Cardiac muscle cell (in vitro differentiated cells and primary cell): ENCODE results near the gene TMEM132D. TPM values are rescaled to one million over a fixed set of nuclear protein-coding genes. Genes with fewer than 3 reads are reported as not detected.

Experiments used
- DNase-seq, 2 donors: peaks; one replicate each; pipeline versions ENCODE4 v3.0.0 to v3.0.0-alpha.2; 2010 to 2017; ENCODE audit warnings: low read depth in 1 of 2, low spot score in 1 of 2
- H3K27ac ChIP-seq: fragments of 200-600 bp; sonication (generic); 2 replicates; pipeline ENCODE4 v1.5.1; 2016
- H3K27me3 ChIP-seq: fragments of 200-600 bp; sonication (generic); 2 replicates; pipeline ENCODE4 v1.6.0; 2016; ENCODE audit warnings: control low read depth
- H3K36me3 ChIP-seq: fragments of 200-600 bp; sonication (generic); 2 replicates; pipeline ENCODE4 v1.5.1; 2016; ENCODE audit warnings: control low read depth
- H3K4me1 ChIP-seq: fragments of 200-600 bp; sonication (generic); 2 replicates; pipeline ENCODE4 v1.8.1; 2017; ENCODE audit warnings: low read depth, mild to moderate bottlenecking, mixed run types
- H3K4me3 ChIP-seq: fragments of 200-600 bp; sonication (generic); 2 replicates; pipeline ENCODE4 v1.5.1; 2016; ENCODE audit warnings: mild to moderate bottlenecking
- H3K9me3 ChIP-seq: fragments of 200-600 bp; sonication (generic); 2 replicates; pipeline ENCODE4 v1.5.1; 2017; ENCODE audit warnings: low read depth, mild to moderate bottlenecking, control low read depth
- CTCF ChIP-seq: IDR thresholded peaks from 2 replicates; pipeline ENCODE4 v1.5.1; 2012; ENCODE audit warnings: low read depth, mild to moderate bottlenecking, low read length
- polyA plus RNA-seq: library from polyadenylated mRNA; unstranded; fragments of >200 nt; fragmentation: Nextera tagmentation; extraction: Ambion mirVana; gene quantifications from 2 replicates; pipeline ENCODE4 v1.2.1, GENCODE V29; 2016
- total RNA-seq: library from RNA; depleted of rRNA; stranded (reverse); fragments of >200 nt; gene quantifications from 2 replicates; pipeline ENCODE4 v1.2.3, GENCODE V29; 2016

The TMEM132D gene
- total and polyA plus RNA-seq, 2 experiments from 2014 or later: 0.03 TPM; not detected in 1

- no peaks in the 10 kb centered on the region for H3K9me3 ChIP-seq
- H3K36me3 ChIP-seq: no peaks in the 10 kb centered on the region
- H3K27ac ChIP-seq: no peak overlapping the region
- no peak overlapping the region for H3K4me3 ChIP-seq
- H3K27me3 ChIP-seq: peaks cover 34% of the 10 kb centered on the region
- TF ChIP-seq CTCF: no peak
- no peak for DNase-seq
- H3K4me1 ChIP-seq: no peaks in the 10 kb centered on the region
Observed at GRCh38 chr12:129871991-129872972, 31.5 kb downstream of the TMEM132D start.

- Histone ChIP-seq H3K27ac (no peak overlapping the region), H3K27me3 (peaks cover 34% of the 10 kb centered on the region), H3K36me3 (no peaks in the 10 kb centered on the region), H3K4me3 (no peak overlapping the region), H3K4me1 (no peaks in the 10 kb centered on the region), H3K9me3 (no peaks in the 10 kb centered on the region)
- TF ChIP-seq CTCF: no peak
- DNase-seq: no peak
Observed at GRCh38 chr12:129870796-129871195, 33.0 kb downstream of the TMEM132D start.

- H3K9me3 ChIP-seq: no peaks in the 10 kb centered on the region
- H3K4me3 ChIP-seq: no peak overlapping the region
- no peaks in the 10 kb centered on the region for H3K4me1 ChIP-seq
- no peak for DNase-seq
- H3K27ac ChIP-seq: no peak overlapping the region
- peaks cover 34% of the 10 kb centered on the region for H3K27me3 ChIP-seq
- H3K36me3 ChIP-seq: no peaks in the 10 kb centered on the region
- TF ChIP-seq CTCF: no peak
Observed at GRCh38 chr12:129870136-129870535, 33.7 kb downstream of the TMEM132D start.

- H3K4me1 ChIP-seq: no peaks in the 10 kb centered on the region
- DNase-seq: no peak
- no peak overlapping the region for H3K27ac ChIP-seq
- H3K27me3 ChIP-seq: peaks cover 33% of the 10 kb centered on the region
- H3K9me3 ChIP-seq: no peaks in the 10 kb centered on the region
- no peaks in the 10 kb centered on the region for H3K36me3 ChIP-seq
- H3K4me3 ChIP-seq: no peak overlapping the region
- no peak for TF ChIP-seq CTCF
Observed at GRCh38 chr12:129868575-129868974, 35.2 kb downstream of the TMEM132D start.

GRCh38 chr12:129863938-129864337 is 39.9 kb downstream of the TMEM132D start:
- Histone ChIP-seq H3K27me3 (no peaks in the 10 kb centered on the region), H3K4me3 (no peak overlapping the region), H3K27ac (no peak overlapping the region), H3K36me3 (no peaks in the 10 kb centered on the region), H3K9me3 (no peaks in the 10 kb centered on the region), H3K4me1 (no peaks in the 10 kb centered on the region)
- DNase-seq: no peak
- TF ChIP-seq CTCF: no peak
